ENCODE data around the gene NPS.

The NPS gene

DNA sequence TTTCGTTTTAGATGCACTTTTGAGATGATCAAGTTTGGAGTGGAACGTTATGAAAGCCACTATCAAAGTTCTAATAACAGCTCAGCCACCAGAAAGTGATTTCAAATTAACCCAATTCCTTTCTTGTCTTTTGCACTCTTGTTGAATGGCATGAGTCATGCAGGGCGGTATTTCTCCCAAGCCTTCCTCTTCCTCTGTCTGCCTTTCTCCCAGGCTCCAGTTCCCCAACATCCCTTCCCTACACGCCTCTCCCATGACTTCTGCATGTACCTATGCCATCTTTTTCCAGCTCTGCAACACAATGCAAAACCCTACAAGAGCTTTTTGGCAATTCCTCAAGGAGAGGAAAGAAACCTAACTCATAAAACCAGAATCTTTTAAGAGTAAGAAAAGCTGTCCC is 21.8 kb upstream of the NPS start:
- Histone ChIP-seq H3K4me1 (ENCODE audit: insufficient read depth, low read length, poor library complexity, severe bottlenecking) (no peaks in the 10 kb centered on the region), H4K20me1 (ENCODE audit: insufficient read depth, low read length, poor library complexity, severe bottlenecking) (no peaks in the 10 kb centered on the region), H2AFZ (ENCODE audit: low read length) (no peak overlapping the region), H3K4me2 (ENCODE audit: low read depth, low read length, poor library complexity, severe bottlenecking) (no peak overlapping the region), H3K36me3 (ENCODE audit: insufficient read depth, low read length) (no peaks in the 10 kb centered on the region), H3F3A (ENCODE audit: low read depth) (no peaks in the 10 kb centered on the region), H3K9ac (ENCODE audit: low read depth, low read length, poor library complexity, severe bottlenecking) (no peak overlapping the region), H3K27me3 (ENCODE audit: insufficient read depth, low read length, poor library complexity, severe bottlenecking) (no peaks in the 10 kb centered on the region), H3K9me2 (replicated peaks; ENCODE audit: low read depth, low read length) (no peaks in the 10 kb centered on the region), H3K4me3 (ENCODE audit: low read length, poor library complexity, severe bottlenecking) (no peak overlapping the region), H3K79me2 (ENCODE audit: insufficient read depth, low read length) (no peaks in the 10 kb centered on the region), H3K9me3 (ENCODE audit: insufficient read depth, low read depth, low read length) (no peaks in the 10 kb centered on the region; the same call in 1 of the 2 replicates)
- TF ChIP-seq, protein P1, sequence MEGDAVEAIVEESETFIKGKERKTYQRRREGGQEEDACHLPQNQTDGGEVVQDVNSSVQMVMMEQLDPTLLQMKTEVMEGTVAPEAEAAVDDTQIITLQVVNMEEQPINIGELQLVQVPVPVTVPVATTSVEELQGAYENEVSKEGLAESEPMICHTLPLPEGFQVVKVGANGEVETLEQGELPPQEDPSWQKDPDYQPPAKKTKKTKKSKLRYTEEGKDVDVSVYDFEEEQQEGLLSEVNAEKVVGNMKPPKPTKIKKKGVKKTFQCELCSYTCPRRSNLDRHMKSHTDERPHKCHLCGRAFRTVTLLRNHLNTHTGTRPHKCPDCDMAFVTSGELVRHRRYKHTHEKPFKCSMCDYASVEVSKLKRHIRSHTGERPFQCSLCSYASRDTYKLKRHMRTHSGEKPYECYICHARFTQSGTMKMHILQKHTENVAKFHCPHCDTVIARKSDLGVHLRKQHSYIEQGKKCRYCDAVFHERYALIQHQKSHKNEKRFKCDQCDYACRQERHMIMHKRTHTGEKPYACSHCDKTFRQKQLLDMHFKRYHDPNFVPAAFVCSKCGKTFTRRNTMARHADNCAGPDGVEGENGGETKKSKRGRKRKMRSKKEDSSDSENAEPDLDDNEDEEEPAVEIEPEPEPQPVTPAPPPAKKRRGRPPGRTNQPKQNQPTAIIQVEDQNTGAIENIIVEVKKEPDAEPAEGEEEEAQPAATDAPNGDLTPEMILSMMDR (conservative IDR thresholded peaks at IDR 0.05; ENCODE audit: low read length) = no peak
- no peak for TF ChIP-seq EZH2phosphoT487 (IDR thresholded peaks at IDR 0.05; ENCODE audit: borderline replicate concordance)

DNA sequence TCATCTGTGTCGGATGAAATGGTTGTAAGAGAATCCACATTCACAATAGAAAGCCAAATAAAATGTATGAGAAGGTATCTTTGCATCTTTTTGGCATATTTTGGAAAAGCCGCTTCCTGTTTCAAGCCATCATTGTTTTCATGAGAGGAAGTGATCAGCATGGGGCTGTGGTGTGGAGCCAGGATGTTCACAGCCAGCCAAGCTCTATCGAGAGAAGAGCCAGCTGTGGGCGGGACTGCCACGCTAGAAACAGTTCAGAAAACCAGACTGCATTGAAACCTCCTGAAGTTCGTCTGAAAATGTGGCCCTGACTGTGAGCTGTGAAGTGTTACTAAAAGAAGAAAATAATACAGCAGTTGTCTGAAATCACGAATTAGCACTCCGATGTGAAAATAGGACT is 21.2 kb upstream of the NPS start:
- Histone ChIP-seq H2AFZ (ENCODE audit: low read length) (no peak overlapping the region), H3K9ac (ENCODE audit: low read depth, low read length, poor library complexity, severe bottlenecking) (no peak overlapping the region)

DNA sequence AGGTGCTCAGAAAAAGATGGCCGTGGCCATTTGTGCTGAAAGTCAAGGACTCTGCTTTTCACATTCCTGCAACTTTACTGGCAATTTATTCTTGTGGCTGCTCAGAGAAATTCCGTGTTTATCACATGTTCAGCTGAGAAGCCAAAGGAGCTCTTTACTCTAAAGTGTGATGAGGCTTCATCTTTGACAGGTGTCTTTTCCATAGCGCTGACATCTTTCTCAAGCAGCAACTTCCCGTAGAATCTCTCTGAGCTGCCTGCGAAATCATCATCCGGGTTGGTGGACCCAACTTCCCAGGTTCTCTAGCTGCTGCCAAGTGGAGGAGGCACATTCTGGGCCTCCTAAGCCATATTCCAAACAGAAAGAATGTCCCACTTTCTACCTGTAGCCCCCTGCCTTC is 16.9 kb upstream of the NPS start:
- no peak overlapping the region for H3K4me2 ChIP-seq (ENCODE audit: low read depth, low read length, poor library complexity, severe bottlenecking)

More for the DNA sequence above, 21.2 kb upstream of the NPS start:
- Histone ChIP-seq H4K20me1 (ENCODE audit: insufficient read depth, low read length, poor library complexity, severe bottlenecking) (no peaks in the 10 kb centered on the region), H3K27me3 (ENCODE audit: insufficient read depth, low read length, poor library complexity, severe bottlenecking) (no peaks in the 10 kb centered on the region), H3K9me2 (replicated peaks; ENCODE audit: low read depth, low read length) (no peaks in the 10 kb centered on the region), H3K79me2 (ENCODE audit: insufficient read depth, low read length) (no peaks in the 10 kb centered on the region), H3K4me3 (ENCODE audit: low read length, poor library complexity, severe bottlenecking) (no peak overlapping the region), H3K9me3 (ENCODE audit: insufficient read depth, low read depth, low read length) (no peaks in the 10 kb centered on the region; the same call in 1 of the 2 replicates), H3K4me1 (ENCODE audit: insufficient read depth, low read length, poor library complexity, severe bottlenecking) (no peaks in the 10 kb centered on the region), H3F3A (ENCODE audit: low read depth) (no peaks in the 10 kb centered on the region), H3K36me3 (ENCODE audit: insufficient read depth, low read length) (no peaks in the 10 kb centered on the region), H3K4me2 (ENCODE audit: low read depth, low read length, poor library complexity, severe bottlenecking) (no peak overlapping the region)
- TF ChIP-seq, protein P1 (conservative IDR thresholded peaks at IDR 0.05; ENCODE audit: low read length) = no peak
- no peak for TF ChIP-seq EZH2phosphoT487 (IDR thresholded peaks at IDR 0.05; ENCODE audit: borderline replicate concordance)

More for the DNA sequence above, 16.9 kb upstream of the NPS start:
- Histone ChIP-seq H3K27me3 (ENCODE audit: insufficient read depth, low read length, poor library complexity, severe bottlenecking) (no peaks in the 10 kb centered on the region), H4K20me1 (ENCODE audit: insufficient read depth, low read length, poor library complexity, severe bottlenecking) (no peaks in the 10 kb centered on the region), H3K79me2 (ENCODE audit: insufficient read depth, low read length) (no peaks in the 10 kb centered on the region), H3K36me3 (ENCODE audit: insufficient read depth, low read length) (no peaks in the 10 kb centered on the region), H3K4me1 (ENCODE audit: insufficient read depth, low read length, poor library complexity, severe bottlenecking) (no peaks in the 10 kb centered on the region), H3K4me3 (ENCODE audit: low read length, poor library complexity, severe bottlenecking) (no peak overlapping the region), H3K9ac (ENCODE audit: low read depth, low read length, poor library complexity, severe bottlenecking) (no peak overlapping the region), H3K9me3 (ENCODE audit: insufficient read depth, low read depth, low read length) (no peaks in the 10 kb centered on the region; the same call in 1 of the 2 replicates), H2AFZ (ENCODE audit: low read length) (no peak overlapping the region), H3F3A (ENCODE audit: low read depth) (no peaks in the 10 kb centered on the region), H3K9me2 (replicated peaks; ENCODE audit: low read depth, low read length) (no peaks in the 10 kb centered on the region)
- TF ChIP-seq EZH2phosphoT487 (IDR thresholded peaks at IDR 0.05; ENCODE audit: borderline replicate concordance) = no peak
- TF ChIP-seq, protein P1 (conservative IDR thresholded peaks at IDR 0.05; ENCODE audit: low read length) = no peak

Data from Loucy (cell line).